ENCODE results near the gene SH3GL1.

DNA sequence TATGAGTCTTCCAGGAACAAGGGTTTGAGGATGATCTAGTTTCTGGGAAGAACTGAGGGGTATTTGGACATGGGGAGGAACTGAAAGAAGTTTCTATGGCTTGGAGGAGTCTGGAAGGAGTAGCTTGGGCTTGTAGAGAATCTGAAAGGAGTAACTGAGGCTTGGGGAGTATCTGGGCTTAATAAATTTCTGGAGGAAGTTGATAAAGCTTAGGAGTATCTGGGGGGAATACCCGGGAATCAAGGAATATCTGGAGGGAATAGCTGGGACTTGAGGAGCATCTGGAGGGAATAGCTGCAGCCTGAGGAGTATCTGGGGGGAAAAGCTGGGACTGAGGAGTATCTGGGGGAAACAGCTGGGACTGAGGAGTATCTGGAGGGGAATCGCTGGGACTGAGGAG is 79.9 kb downstream of the SH3GL1 start:
- TF ChIP-seq, protein P1, sequence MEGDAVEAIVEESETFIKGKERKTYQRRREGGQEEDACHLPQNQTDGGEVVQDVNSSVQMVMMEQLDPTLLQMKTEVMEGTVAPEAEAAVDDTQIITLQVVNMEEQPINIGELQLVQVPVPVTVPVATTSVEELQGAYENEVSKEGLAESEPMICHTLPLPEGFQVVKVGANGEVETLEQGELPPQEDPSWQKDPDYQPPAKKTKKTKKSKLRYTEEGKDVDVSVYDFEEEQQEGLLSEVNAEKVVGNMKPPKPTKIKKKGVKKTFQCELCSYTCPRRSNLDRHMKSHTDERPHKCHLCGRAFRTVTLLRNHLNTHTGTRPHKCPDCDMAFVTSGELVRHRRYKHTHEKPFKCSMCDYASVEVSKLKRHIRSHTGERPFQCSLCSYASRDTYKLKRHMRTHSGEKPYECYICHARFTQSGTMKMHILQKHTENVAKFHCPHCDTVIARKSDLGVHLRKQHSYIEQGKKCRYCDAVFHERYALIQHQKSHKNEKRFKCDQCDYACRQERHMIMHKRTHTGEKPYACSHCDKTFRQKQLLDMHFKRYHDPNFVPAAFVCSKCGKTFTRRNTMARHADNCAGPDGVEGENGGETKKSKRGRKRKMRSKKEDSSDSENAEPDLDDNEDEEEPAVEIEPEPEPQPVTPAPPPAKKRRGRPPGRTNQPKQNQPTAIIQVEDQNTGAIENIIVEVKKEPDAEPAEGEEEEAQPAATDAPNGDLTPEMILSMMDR (conservative IDR thresholded peaks at IDR 0.05; ENCODE audit: low read depth, low read length) = no peak
- TF ChIP-seq EZH2 (IDR thresholded peaks at IDR 0.05; ENCODE audit: borderline replicate concordance, low read depth, low read length, poor library complexity, severe bottlenecking) = no peak
